SK-MEL-5 (cell line): ENCODE data around the gene TCF4. TPM values are rescaled to one million over a fixed set of nuclear protein-coding genes. Genes with fewer than 3 reads are reported as not detected.

ENCODE experiments used
- DNase-seq: peaks from one replicate; pipeline ENCODE4 v3.0.0-alpha.2; 2016; ENCODE audit warnings: low read depth, low spot score
- in situ Hi-C: cut with HindIII; loops from 2 replicates; pipeline ENCODE4 v1.10.0; 2016; ENCODE audit warnings: low sequenced_read_pairs, high pct_unique_total_duplicates, low pct_unique_long_range_greater_than_20kb
- total RNA-seq: library from RNA; depleted of rRNA; stranded (reverse); fragments of >200 nt; shearing (Covaris generic); gene quantifications from 2 replicates; pipeline ENCODE4 v1.2.3, GENCODE V29; 2014

The TCF4 gene
- total RNA-seq, 1 experiment from 2014 or later, result 0.98 TPM

- in situ Hi-C loops, result no loop called here
- DNase-seq, result no peak
These were observed 187.9 kb downstream of the TCF4 start for GRCh38 chr18:55400081-55400480.

GRCh38 chr18:55398858-55399257 lies 189.1 kb downstream of the TCF4 start:
- in situ Hi-C loops, result no loop called here
- no peak for DNase-seq

GRCh38 chr18:55396979-55397378 lies 191.0 kb downstream of the TCF4 start:
- no peak for DNase-seq
- in situ Hi-C loops, result no loop called here

- in situ Hi-C loops, result no loop called here
- no peak for DNase-seq
These were observed 191.6 kb downstream of the TCF4 start for GRCh38 chr18:55396267-55396905.

GRCh38 chr18:55395799-55396198 lies 192.2 kb downstream of the TCF4 start:
- in situ Hi-C loops, result no loop called here
- no peak for DNase-seq

- in situ Hi-C loops, result no loop called here
- no peak for DNase-seq
These were observed 197.1 kb downstream of the TCF4 start for GRCh38 chr18:55390898-55391297.

- DNase-seq, result no peak
- in situ Hi-C loops, result no loop called here
These were observed 200.6 kb downstream of the TCF4 start for GRCh38 chr18:55387139-55387984.

GRCh38 chr18:55386545-55386944 lies 201.4 kb downstream of the TCF4 start:
- in situ Hi-C loops, result no loop called here
- DNase-seq, result no peak

- in situ Hi-C loops, result no loop called here
- DNase-seq, result peak; percentile 61
These were observed 202.2 kb downstream of the TCF4 start for GRCh38 chr18:55385770-55386169.

GRCh38 chr18:55384551-55385275 lies 203.3 kb downstream of the TCF4 start:
- in situ Hi-C loops, result no loop called here
- DNase-seq, result peak; percentile 64

- in situ Hi-C loops, result no loop called here
- DNase-seq, result no peak
These were observed 203.9 kb downstream of the TCF4 start for GRCh38 chr18:55384115-55384514.

- in situ Hi-C loops, result no loop called here
- no peak for DNase-seq
These were observed 205.7 kb downstream of the TCF4 start for GRCh38 chr18:55382277-55382805.

- DNase-seq, result no peak
- in situ Hi-C loops, result no loop called here
These were observed 206.7 kb downstream of the TCF4 start for GRCh38 chr18:55381277-55381676.

- in situ Hi-C loops, result no loop called here
- DNase-seq, result no peak
These were observed 207.4 kb downstream of the TCF4 start for GRCh38 chr18:55380589-55380988.

- no peak for DNase-seq
- in situ Hi-C loops, result no loop called here
These were observed 211.6 kb downstream of the TCF4 start for GRCh38 chr18:55376387-55376786.

- no peak for DNase-seq
- in situ Hi-C loops, result no loop called here
These were observed 212.1 kb downstream of the TCF4 start for GRCh38 chr18:55375930-55376329.

- DNase-seq, result no peak
- in situ Hi-C loops, result no loop called here
These were observed 213.3 kb downstream of the TCF4 start for GRCh38 chr18:55374741-55375140.

GRCh38 chr18:55372209-55372608 lies 215.8 kb downstream of the TCF4 start:
- no peak for DNase-seq
- in situ Hi-C loops, result no loop called here
